Fibroblast of upper back skin (primary cell): ENCODE results near the gene NME4.
"Not testable (repeated sequence)": the region's sequence is repeated elsewhere in the genome, so short reads cannot be mapped to it uniquely, and the experiment has no call there.

Source experiments
- DNase-seq: peaks from one replicate; pipeline ENCODE4 v3.0.0-alpha.2; 2013

The NME4 gene

GRCh38 chr16:400061-400591 lies 3.1 kb downstream of the NME4 start:
- DNase-seq, result no peak

GRCh38 chr16:401468-402348 lies 4.7 kb downstream of the NME4 start, which contains the start of gene DECR2:
TSS of gene DECR2 (plus strand) at chr16:401885. CDS start at chr16:401964, 79 bp downstream.
- DNase-seq, result peak; percentile 89

GRCh38 chr16:404971-405486 lies 8.0 kb downstream of the NME4 start:
- DNase-seq, result no peak

- no peak for DNase-seq
These were observed 8.8 kb downstream of the NME4 start for GRCh38 chr16:405548-406506.

- no peak for DNase-seq
These were observed 10.3 kb downstream of the NME4 start for GRCh38 chr16:407253-407652.

GRCh38 chr16:410516-411178 lies 13.6 kb downstream of the NME4 start:
- DNase-seq, result no peak

- no peak for DNase-seq
These were observed 14.7 kb downstream of the NME4 start for GRCh38 chr16:411576-412265.

GRCh38 chr16:414395-415169 lies 17.6 kb downstream of the NME4 start:
- DNase-seq, result no peak

- not testable (repeated sequence) for DNase-seq
These were observed 18.1 kb downstream of the NME4 start for GRCh38 chr16:415170-415498.

GRCh38 chr16:422179-422578 lies 25.2 kb downstream of the NME4 start:
- DNase-seq, result not testable (repeated sequence)

- peak; percentile 93 for DNase-seq
These were observed 27.1 kb downstream of the NME4 start for GRCh38 chr16:424033-424622.

- DNase-seq, result no peak
These were observed 27.7 kb downstream of the NME4 start for GRCh38 chr16:424623-425081.

- DNase-seq, result peak; percentile 76
These were observed 28.2 kb downstream of the NME4 start, which contains the start of gene RAB11FIP3 for GRCh38 chr16:425082-425718. TSS of gene RAB11FIP3 (plus strand) at chr16:425649. CDS start at chr16:426007, 358 bp downstream.

- DNase-seq, result no peak
These were observed 28.7 kb downstream of the NME4 start for GRCh38 chr16:425740-426114.

- no peak for DNase-seq
These were observed 29.3 kb downstream of the NME4 start for GRCh38 chr16:426115-426905.

- DNase-seq, result no peak
These were observed 29.9 kb downstream of the NME4 start for GRCh38 chr16:426906-427249.

GRCh38 chr16:427250-427649 lies 30.3 kb downstream of the NME4 start:
- no peak for DNase-seq

- no peak for DNase-seq
These were observed 33.9 kb downstream of the NME4 start for GRCh38 chr16:430904-431303.

- DNase-seq, result no peak
These were observed 43.6 kb downstream of the NME4 start for GRCh38 chr16:440627-441026.
